Frontal cortex (tissue), 4 donors: ENCODE measurements around the gene C7. TPM values are rescaled to one million over a fixed set of nuclear protein-coding genes. Genes with fewer than 3 reads are reported as not detected.

Experiments
- DNase-seq, 2 donors: peaks; one replicate each; pipeline ENCODE4 v3.0.0; 2012; ENCODE audit warnings: low spot score in 2 of 2
- FAIRE-seq: peaks from 2 replicates; lab custom pipeline; 2012; peaks lifted over from hg19 to GRCh38; lab: Jason Lieb, UNC
- total RNA-seq: library from RNA; depleted of rRNA; stranded (reverse); fragments of >200 nt; gene quantifications from one replicate; pipeline ENCODE4 v1.2.3, GENCODE V29; 2014
- donor health status: control.
- donor health status: control.
- donor health status: control.

C7 gene
- total RNA-seq, 1 donor from 2014 or later, result 8.2 TPM

DNA sequence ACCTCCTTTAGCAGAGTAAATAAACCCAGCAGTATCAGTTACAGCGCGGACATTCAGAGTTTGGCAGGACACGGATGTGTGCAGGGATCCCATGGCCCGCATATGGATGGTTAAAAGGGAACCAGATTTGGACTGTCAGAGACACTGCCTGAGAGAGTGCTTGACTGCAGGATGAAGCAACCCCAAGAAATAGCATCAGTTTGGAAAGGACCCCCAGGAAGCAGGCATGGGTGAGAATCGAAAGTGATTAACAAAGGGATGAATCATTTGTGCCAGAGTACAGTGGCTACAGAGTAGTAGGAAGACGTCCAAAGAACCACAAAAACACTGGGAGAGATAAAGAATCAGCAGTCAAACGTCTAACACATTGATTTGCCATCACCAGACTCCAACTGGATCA lies 5.5 kb downstream of the C7 start:
- DNase-seq, result no peak
- FAIRE-seq, result no peak

DNA sequence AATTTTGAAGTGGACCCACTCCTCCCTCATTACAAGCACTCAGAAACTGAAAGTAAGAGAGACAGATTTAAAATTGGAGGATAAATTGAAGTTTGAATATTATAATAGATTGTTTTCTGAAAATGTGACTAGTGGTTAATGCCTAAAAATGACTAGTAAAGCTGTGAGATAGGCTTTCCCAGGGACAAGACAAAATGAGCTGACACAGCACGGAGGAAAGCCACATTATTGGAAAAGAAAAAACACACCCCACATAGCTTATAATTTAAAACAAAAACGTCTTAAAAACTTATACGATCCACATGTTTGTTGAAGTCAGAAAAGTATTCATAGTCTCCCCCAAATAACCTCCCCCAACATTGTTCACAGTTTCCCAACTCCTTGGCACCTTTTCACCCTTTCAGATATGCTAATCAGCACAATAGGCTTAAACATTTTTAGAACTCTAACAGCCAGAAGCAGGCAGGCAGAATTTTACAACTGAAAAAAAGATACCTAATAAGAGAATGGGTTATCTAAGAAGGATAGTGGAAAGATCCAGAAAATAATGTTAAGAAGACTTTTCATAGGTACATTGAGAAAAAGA lies 6.1 kb downstream of the C7 start:
- FAIRE-seq (no peak), DNase-seq (no peak)

DNA sequence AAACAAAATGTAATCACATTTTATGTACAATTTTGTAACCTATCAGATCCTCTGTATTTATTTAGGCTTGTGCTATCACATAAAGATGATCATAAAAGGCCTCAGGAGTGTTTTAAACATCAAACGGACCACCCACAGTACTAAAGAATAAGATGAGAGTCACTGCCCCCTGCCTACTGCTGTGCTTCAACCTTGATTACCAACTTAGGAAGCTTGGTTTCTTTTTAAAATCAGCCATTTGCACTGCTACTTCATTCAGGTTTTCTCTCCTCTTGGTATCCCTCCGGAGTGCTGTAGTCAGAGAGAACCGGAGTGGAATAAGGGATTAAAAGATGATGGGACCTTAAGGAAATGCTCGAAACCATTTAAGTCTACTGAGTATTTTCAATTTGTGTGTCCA lies 6.9 kb downstream of the C7 start:
- no peak for FAIRE-seq
- no peak for DNase-seq

DNA sequence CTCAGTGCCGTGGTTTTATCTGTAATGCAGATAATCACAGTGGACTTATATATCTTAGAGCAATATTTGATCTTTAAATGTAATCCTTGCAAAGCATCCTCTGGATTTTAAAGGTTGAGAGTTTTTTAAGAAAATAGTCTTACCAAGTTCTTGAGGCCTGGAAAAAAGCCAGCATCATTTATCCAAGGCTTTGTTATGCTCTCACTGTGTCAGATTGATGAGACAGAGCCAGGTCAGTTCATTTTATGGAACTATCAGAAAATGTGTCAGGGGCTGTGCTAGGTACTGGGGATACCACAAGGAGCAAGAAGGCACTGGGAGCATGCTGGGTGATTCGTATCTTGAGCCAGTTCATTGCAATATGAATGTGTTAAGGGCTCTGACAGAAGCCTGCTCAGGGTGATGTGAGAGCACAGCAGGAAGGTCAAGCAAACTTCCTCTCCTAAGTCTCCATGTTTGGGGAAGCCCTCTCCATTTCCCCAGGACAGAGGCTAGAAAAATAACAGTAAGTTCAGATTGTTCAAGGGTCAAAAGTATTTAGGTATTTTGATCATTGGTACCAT lies 19.7 kb downstream of the C7 start:
- DNase-seq (no peak), FAIRE-seq (no peak)

DNA sequence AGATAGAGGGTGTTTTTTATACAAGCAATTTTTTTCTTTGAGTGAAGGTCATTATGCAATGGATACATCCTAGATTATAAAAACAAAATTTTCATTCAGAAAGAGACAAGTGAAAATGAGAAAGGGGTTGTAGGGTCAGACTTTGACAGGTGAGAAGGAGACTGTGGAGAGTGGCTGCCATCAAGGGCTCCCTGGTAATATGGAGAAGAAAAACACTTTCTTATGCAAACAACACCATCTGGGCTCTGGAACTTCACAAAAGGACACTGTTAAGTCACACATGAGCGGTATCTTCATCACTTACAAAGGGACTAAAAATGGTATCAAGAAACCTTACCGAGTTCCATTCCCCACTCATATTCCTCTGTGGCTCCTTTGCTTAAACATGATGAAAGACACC lies 23.5 kb downstream of the C7 start:
- DNase-seq, result no peak
- FAIRE-seq, result no peak

GRCh38 chr5:40937075-40937474 lies 27.8 kb downstream of the C7 start:
- DNase-seq, result no peak
- no peak for FAIRE-seq

- FAIRE-seq (no peak), DNase-seq (no peak)
Measured at GRCh38 chr5:40939753-40940152, 30.5 kb downstream of the C7 start.

DNA sequence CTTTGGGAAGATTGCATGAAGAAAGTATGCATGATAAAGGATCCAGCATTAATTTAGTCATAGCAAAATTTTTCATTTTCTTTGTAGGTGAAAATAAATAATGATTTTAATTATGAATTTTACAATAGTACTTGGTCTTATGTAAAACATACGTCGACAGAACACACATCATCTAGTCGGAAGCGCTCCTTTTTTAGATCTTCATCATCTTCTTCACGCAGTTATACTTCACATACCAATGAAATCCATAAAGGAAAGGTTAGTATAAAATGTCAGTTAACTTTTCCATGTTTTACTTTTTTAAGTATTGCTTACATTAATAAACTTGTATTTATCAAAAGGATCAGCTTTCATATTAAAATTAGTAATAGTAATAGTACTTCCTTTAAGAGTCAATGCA lies 35.8 kb downstream of the C7 start:
- no peak for FAIRE-seq
- no peak for DNase-seq

DNA sequence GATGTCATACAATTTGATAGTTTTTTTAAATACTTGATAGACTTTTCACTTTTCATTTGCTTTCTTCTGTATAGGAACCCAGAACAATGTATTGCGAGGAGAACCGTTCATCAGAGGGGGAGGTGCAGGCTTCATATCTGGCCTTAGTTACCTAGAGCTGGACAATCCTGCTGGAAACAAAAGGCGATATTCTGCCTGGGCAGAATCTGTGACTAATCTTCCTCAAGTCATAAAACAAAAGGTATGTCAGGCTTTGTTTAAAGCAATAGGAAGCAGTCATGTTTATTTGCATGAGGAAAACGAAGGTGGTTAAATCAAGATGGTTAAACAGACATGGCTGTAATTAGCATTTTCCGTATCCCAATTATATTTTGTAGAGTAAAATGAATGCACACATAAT lies 46.0 kb downstream of the C7 start:
- DNase-seq (no peak), FAIRE-seq (no peak)

DNA sequence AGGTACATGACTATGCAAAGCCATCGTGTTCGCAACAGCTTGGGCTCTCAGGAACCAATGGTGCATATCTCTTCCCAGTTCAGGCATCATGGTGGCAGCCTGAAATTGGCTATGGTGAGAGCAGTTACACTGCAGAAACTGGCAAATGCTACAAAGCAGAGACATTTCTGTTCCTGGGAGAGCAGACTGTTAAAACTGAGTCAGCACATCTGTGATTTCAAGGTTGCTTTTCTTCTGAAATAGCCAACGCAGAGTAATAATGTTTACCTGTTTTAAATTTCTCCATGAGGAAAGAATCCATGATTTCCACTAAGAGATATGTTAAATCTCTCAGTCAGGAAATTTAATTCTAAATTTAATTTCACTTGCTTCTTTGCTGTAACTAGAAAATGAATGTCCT lies 47.8 kb downstream of the C7 start:
- FAIRE-seq (no peak), DNase-seq (no peak)

- DNase-seq (no peak), FAIRE-seq (no peak)
Measured at GRCh38 chr5:40958811-40959210, 49.5 kb downstream of the C7 start.

GRCh38 chr5:40960037-40960436 lies 50.7 kb downstream of the C7 start:
- FAIRE-seq, result no peak
- DNase-seq, result no peak

GRCh38 chr5:40962207-40962955 lies 53.1 kb downstream of the C7 start:
- DNase-seq (no peak), FAIRE-seq (no peak)

GRCh38 chr5:40972434-40972833 lies 63.1 kb downstream of the C7 start:
- no peak for FAIRE-seq

GRCh38 chr5:40973364-40974004 lies 64.2 kb downstream of the C7 start:
- FAIRE-seq (no peak), DNase-seq (no peak)

More at GRCh38 chr5:40972434-40972833, 63.1 kb downstream of the C7 start:
- DNase-seq, result no peak

- FAIRE-seq (no peak), DNase-seq (no peak)
Measured at GRCh38 chr5:40976041-40976440, 66.7 kb downstream of the C7 start.

- FAIRE-seq (no peak), DNase-seq (no peak)
Measured at GRCh38 chr5:40976836-40977235, 67.5 kb downstream of the C7 start.

- FAIRE-seq, result no peak
- DNase-seq, result no peak
Measured at GRCh38 chr5:40981420-40981819, 72.1 kb downstream of the C7 start.

DNA sequence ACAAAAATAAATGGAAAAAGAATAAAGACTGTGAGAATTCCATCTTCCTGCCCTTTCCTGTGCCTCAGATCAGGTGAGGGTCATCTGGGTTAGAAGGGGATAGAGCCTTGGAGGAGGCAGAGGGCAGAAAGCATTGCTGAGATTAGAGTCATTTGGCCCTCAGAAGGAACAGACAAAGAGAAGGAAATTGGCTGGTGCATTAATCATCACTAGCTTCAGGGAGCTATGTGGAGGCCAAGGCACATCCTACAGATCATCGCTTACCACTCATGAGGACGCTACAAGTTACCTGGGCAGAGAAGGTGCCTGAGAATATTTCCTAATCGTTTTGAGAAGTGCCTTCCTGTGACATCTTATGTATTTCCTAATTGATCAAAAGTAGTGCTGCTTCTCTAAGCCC lies 74.5 kb downstream of the C7 start:
- no peak for FAIRE-seq
- no peak for DNase-seq

DNA sequence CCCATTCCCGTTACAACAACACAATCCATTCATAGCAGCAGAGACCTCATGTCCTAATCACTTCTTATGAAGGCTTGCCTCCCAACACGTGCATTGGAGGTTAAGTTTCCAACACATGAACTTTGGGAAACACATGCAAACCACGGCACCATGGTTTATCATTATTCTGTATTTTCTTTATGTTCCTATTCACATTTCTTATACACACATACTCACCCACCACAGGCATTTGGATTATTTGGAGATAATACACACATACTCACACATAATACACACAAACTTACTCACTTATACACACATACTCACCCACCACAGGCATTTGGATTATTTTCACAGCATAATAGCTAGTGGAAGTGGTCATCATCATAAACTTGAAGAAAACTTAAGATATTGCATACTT lies 75.6 kb downstream of the C7 start:
- FAIRE-seq (no peak), DNase-seq (no peak)

GRCh38 chr5:40985501-40985900 lies 76.2 kb downstream of the C7 start:
- FAIRE-seq (no peak), DNase-seq (no peak)
